KOPT-K1 (cell line): ENCODE data around the gene HTR1D.

Experiments
- H3K27ac ChIP-seq: fragments of 200-600 bp; sonication (generic); 2 replicates; pipeline ENCODE4 v1.5.1; 2016; ENCODE audit warnings: antibody characterized with exemption, mild to moderate bottlenecking, low read depth, low read length; ENCODE audit not compliant: poor library complexity, severe bottlenecking
- H3K36me3 ChIP-seq: fragments of 200-600 bp; sonication (generic); 2 replicates; pipeline ENCODE4 v1.5.1; 2017; ENCODE audit warnings: antibody characterized with exemption, mild to moderate bottlenecking, low read length, moderate library complexity; ENCODE audit not compliant: insufficient read depth
- H3K9me3 ChIP-seq: fragments of 200-600 bp; sonication (generic); 2 replicates; pipeline ENCODE4 v1.5.1; 2017; ENCODE audit warnings: antibody characterized with exemption, low read length, mild to moderate bottlenecking; ENCODE audit not compliant: insufficient read depth, poor library complexity, severe bottlenecking

Gene HTR1D

DNA sequence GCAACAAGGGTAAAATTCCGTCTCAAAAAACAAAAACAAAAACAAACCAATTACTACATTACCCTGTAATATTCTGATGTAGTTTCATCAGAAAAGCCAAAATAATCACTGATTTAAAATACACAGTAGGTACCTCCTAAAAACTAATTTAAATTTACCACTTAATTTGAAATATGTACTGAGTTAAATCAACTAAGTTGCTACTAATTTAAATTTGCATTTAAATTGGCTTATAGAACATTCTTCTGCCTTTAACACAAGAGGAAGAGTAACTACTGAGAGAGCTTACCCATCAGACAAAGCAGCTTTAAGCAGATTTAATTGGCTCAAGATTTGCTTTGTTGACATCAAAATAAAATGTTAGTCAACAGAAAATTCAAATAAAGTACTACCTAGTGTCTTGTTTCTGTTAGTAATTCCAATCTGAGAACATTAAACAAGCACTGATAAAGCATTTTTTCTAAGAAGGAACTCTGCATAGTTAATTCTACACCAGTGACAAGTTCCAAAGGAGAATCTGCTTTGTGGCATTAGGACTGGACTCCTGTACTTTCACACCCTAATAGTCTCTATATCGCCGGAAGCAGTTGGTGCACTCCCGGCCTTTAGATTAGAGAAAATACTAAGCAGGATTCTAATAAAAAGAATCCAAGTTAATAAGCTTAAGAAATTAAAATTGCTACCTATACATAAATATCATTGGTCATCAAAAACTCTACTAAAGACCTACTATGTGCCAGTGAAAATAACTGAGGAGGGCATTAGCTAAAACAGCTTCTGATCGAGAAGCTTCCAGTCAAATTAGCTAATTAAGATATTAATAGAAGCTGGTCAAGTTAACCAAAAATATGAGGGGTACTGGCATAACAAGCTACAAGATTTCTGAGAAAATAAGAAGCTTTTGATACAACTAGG lies 57.1 kb downstream of the HTR1D start:
- Histone ChIP-seq H3K27ac (no peak overlapping the region), H3K9me3 (no peaks in the 10 kb centered on the region), H3K36me3 (no peaks in the 10 kb centered on the region)

DNA sequence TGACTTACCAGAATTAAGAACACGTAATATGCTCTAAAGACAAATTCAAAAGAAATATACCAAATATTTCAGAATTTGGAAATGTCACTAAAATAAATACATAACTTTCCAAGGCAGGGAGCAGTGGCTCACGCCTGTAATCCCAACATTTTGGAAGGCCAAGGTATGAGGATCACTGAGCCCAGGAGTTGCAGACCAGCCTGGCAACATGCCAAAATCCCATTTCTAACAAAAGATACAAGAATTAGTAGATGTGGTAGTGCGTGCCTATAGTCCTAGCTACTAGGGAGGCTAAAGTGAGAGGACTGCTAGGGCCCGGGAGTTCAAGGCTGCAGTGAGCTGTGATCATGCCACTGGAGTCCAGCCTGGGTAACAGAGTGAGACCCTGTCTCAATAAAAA lies 60.4 kb downstream of the HTR1D start:
- no peaks in the 10 kb centered on the region for H3K9me3 ChIP-seq
- no peaks in the 10 kb centered on the region for H3K36me3 ChIP-seq

DNA sequence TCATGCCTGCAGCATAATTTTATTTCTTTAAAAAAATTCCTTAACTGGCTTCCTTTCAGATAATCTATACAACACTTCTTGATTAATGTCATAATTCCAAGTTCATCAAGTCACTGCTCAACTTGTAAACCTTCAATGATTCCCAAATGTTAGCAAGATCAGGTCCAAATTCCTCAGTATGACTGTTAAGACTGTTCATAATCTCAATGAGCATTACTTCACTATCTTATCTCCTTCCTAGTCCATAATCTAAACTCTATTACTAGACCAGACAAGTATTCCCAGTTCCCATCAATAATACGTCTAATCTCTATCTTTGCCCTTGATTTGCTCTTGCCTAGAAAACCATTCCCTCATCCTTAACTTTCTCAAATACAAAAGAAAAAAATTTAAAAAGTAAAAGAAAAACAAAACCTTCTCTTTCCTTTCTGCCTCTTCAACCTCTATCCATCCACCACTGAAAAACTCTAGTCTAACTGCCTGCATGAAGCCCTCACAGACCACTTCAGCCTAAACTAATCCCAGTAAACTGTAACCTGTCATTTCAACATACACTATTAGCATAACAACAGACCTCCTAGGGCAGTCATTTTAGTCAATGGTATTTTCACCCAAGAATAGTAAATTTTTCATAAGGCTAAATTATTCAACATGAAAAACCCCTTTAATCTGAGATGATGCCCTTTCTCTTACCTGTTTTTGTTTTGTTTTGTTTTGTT lies 64.2 kb downstream of the HTR1D start:
- H3K27ac ChIP-seq = no peak overlapping the region
- H3K9me3 ChIP-seq = no peaks in the 10 kb centered on the region
- H3K36me3 ChIP-seq = 0 out of 2 replicates have a peak, but pooled peaks cover under 1% of the 10 kb centered on the region

More for the DNA sequence above, 60.4 kb downstream of the HTR1D start:
- no peak overlapping the region for H3K27ac ChIP-seq

DNA sequence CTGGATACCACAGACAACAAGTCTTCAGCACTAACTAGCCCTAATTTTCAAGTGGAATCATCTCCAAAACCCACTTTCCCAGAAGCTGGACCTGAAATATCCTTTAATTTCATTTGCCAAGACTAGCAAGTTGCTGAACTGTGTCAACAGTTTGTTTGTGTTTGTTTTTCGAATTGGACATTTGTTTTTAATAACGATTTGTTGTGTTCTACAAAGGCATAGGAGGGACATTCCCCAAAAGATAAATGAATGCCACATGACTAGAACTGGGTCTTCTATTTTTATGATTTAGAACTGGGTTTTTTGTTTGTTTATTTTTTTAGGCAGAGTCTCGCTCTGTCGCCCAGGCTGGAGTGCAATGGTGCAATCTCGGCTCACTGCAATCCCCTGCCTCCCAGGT lies 66.6 kb downstream of the HTR1D start:
- Histone ChIP-seq H3K36me3 (peaks cover 4% of the 10 kb centered on the region; the same call in 1 of the 2 replicates), H3K9me3 (no peaks in the 10 kb centered on the region), H3K27ac (no peak overlapping the region)

DNA sequence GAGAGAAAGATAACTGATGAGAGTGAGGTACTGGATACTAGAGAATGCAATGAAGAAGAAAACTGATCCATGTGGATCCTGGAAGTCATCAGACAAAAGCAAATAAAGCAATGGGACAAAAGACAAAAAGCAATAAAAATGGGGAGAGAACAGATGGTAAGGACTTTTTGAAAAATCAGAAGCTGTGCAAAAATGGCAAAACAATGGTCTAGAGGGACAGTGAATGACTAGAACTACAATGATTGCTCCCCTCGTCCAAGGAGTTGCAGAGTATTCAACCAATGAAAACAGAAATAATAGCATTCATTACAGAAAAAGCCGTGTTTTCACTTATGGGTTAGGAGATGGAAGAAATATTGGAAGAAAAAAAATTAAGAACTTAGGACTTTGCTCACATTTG lies 67.2 kb downstream of the HTR1D start:
- no peak overlapping the region for H3K27ac ChIP-seq

DNA sequence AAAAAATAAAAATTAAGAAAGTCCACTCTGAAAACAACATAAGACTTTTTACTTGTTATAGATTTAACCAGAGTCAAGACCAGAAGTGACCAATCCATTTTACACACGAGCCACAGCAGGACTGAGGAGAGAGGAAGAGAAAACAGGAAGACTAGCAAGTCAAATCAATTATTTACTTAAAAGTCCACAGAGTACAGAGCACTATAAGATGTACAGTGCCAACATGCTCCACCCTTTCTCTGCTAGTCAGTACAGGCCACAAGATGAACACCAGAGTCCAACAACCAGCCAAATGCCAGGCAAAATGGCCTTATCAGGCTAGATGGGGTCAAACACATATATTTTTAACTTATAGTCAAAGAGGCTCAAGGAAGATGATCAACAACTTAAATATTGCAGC lies 68.2 kb downstream of the HTR1D start:
- Histone ChIP-seq H3K36me3 (peaks cover 4% of the 10 kb centered on the region; the same call in 1 of the 2 replicates), H3K27ac (no peak overlapping the region), H3K9me3 (no peaks in the 10 kb centered on the region)

More for the DNA sequence above, 67.2 kb downstream of the HTR1D start:
- H3K9me3 ChIP-seq = no peaks in the 10 kb centered on the region
- peaks cover 4% of the 10 kb centered on the region; the same call in 1 of the 2 replicates for H3K36me3 ChIP-seq

DNA sequence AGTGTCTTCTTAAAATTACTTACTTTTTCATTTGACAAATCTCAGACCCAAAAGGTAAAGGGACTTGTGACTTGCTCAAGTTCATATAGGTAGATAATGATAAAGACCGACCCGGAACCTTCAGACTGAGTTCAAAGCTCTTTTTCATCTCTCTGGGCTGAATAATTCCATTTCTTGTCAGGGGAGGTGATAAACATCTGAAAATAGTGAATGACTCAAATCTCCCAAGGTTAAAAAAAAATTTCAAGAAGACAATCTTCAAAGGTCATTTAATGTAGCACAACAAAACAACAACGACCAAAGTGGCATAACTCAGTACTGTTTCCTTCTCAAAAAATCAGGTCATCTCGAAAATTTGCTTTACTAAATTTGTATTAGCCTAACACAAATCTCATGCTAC lies 69.2 kb downstream of the HTR1D start:
- H3K36me3 ChIP-seq = peaks cover 4% of the 10 kb centered on the region; the same call in 1 of the 2 replicates
- no peaks in the 10 kb centered on the region for H3K9me3 ChIP-seq
- H3K27ac ChIP-seq = no peak overlapping the region
